GM08714 (cell line): Measurements from ENCODE around the gene TPM2.

Experiments used
- H3K4me3 ChIP-seq: fragments of 200-500 bp; sonication (Bioruptor generic); 2 replicates; pipeline ENCODE4 v1.5.1; 2014; ENCODE audit warnings: mild to moderate bottlenecking, low read length, inconsistent platforms
- ZNF274 ChIP-seq: IDR thresholded peaks from 2 replicates; pipeline ENCODE4 v1.6.1; 2012; ENCODE audit warnings: mild to moderate bottlenecking, low read depth, low read length

TPM2 gene

DNA sequence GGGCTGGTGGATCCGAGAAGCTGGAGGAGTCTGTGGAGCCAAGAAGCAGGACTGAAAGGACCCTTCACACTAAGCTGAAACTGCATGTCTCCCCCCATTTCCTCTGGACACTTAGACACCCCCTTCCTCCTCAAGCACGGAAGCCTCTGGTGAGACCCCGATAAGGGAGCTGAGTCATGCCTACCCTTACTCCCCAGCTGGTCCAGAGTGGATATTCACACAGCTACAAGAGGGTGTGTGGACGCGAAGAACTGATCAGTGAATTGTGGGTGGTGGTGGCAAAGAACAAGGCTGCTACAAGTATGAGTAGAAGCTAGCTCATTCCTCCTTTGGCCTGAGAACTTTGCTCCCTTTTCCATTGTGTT is 37.9 kb upstream of the TPM2 start:
- TF ChIP-seq ZNF274: no peak
- peak overlapping the region; percentile 72; the same call in 1 of the 2 replicates for H3K4me3 ChIP-seq

DNA sequence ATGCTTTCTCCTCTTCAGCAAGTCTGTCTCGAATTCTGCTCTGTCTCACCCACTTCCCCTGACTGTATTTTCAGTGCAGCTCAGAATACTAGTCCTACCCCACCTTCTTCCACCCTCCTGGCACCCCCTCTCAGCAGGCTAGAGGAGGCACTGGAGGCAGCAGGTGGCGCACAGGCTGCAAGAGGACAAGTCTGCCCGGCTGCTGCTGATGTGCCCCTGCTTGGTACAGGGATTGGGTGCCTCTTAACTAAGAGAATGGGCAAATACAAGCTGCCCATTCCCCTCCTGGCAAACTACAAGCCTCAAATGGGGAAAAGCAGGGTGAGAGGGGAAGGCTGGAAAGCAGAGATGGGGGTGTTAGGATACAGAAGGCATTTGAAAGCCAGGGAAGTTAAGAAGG is 37.2 kb upstream of the TPM2 start:
- TF ChIP-seq ZNF274: no peak
- H3K4me3 ChIP-seq: peak overlapping the region; percentile 72; the same call in 1 of the 2 replicates

DNA sequence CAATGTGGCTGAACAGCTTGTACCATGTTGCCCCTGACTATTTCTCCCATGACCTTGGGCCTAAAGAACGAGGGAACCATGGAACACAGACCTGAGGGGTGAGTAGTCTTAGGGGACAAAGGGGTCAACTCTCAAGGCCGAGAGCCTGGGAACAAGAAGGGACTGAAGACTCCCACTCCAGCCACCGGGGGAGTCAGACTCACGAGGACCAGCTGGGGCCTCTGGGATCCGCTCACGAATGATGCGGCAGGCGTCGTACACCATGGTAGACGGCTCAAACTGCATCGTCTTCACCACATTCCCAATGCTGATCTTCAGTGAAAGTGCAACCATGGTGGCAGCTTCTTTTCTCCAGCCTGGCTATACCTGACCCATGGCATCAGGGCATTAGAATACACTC is 35.6 kb upstream of the TPM2 start:
- no peak overlapping the region for H3K4me3 ChIP-seq

DNA sequence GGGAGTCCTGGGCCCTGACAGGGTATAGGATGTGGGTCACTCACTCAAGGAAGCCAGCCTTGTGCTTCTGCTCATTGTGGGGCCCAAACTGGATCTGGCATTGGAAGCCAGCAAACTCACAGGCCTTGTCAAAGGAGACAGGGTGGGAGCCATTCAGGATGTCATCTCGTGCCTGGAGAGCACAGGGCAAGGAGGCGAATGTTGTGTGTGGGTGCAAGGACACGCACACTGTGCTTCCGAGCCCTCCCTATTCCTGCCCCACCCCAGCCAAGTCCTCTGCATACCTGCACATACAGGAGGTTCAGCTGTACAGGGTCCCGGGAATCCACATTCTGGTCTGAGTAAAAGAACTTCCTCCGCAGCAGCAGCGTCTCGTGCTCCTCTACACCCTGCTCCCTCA is 34.2 kb upstream of the TPM2 start:
- H3K4me3 ChIP-seq: no peak overlapping the region

More for the DNA sequence above, 35.6 kb upstream of the TPM2 start:
- no peak for TF ChIP-seq ZNF274

DNA sequence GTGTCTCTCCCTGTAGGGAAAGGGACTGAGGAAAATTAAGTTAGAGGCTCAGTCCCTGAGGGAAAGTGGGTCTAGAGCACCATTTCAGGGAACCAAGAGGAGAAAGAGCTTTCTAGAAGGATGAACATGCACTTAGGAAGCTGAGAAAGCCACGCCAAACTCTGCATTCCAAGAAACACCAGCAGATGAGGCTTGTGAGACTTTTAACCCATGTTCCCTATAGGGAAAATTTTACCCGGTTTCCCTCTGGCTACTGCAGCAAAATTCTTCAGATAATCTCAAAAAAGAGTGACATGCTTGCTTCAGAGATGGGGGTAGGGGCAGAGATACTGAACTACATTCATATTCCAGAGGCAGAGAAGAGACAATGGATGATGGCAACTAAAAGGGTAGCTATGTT is 33.7 kb upstream of the TPM2 start:
- no peak for TF ChIP-seq ZNF274
- no peak overlapping the region for H3K4me3 ChIP-seq

More for the DNA sequence above, 34.2 kb upstream of the TPM2 start:
- no peak for TF ChIP-seq ZNF274

DNA sequence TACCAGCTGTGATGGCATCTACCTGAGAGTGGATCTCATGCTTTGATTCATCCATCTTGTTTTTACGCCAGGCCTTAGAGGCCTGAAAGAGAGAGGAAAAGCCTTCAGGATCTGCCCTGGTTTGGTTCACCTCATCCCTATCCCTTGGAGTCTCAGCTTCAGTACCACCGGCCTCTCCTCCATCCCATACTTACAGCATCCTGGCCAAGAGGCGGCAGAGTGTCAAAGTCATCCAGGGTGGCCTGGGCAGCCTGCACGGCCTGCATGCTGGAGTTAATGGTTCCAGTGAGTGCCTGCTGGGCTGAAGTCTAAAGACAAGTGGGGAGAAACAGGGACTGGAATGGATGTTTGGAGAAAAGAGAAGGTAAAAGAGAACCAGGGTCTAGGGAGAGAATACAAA is 29.8 kb upstream of the TPM2 start:
- H3K4me3 ChIP-seq: no peak overlapping the region
- TF ChIP-seq ZNF274: no peak

DNA sequence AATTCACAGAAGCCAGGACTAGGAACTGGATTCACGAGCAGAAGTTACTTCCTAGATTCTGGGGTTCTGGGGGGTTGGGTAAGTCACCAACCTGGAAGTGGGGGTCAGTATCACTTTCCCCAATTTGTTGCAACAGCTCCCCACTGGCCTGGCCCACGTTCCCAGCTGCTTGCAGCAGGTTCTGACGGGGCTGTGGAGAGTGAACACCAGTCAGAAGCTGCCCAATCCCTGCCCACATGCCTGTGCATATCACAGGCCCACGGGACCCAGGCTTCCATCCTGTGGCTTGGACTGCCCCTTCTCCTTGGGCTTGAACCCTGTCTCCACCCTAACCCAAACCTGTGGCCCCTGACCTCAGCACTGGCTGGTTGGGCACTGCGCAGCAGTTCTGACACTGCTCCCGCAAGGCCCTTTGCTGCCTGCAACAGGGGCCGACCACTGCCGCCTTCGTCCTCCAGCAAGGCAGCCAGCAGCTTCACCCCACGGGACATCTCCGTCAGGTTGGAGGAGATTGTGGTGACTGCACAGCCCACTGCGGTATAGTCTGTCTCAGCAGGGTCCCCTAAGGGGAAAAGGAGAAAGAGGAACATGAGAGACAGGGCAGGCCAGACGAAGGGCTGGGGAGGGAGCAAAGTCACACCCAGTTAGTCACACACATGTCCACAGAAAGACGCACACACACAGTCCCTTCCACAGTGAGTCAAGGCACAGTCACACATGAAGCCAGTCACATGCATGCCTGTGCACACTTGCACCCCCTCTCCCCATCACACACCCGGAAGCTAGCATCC is 29.2 kb upstream of the TPM2 start:
- TF ChIP-seq ZNF274: no peak
- H3K4me3 ChIP-seq: no peak overlapping the region

DNA sequence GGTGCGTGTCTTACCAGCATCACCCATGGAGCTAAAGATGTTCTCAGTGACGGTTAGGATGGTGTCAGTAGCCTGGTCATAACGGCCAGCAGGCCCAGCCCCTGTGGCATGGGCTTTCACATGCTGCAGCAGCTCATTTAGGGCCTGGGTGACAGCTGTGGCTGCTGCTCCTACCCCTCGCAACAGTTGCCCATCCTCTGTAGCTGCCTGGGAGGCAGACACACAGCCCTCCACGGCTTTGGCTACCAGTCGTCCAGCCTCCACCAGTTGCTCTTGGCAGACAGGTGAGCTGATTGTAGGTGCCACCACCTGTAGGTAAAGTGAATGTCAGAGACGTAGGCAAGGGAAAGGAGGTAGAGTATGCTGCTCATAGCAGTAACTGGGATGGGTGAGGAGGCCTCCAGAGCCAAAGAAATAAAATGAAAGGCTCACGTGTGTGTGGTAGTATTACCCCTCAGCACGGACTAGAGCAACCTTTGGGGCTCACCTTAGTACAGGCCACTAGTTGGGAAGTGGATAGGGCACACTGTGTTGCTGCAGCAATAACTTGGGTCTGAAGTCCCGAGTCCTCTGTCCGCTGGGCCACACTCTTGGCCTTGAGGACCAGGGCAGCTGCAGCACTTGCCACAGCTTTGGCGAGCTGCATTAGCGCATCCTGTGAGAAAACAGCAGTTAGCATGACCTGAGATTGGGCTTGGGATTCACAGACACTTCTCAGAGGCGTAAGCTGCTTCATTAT is 27.6 kb upstream of the TPM2 start:
- TF ChIP-seq ZNF274: no peak
- no peak overlapping the region for H3K4me3 ChIP-seq

DNA sequence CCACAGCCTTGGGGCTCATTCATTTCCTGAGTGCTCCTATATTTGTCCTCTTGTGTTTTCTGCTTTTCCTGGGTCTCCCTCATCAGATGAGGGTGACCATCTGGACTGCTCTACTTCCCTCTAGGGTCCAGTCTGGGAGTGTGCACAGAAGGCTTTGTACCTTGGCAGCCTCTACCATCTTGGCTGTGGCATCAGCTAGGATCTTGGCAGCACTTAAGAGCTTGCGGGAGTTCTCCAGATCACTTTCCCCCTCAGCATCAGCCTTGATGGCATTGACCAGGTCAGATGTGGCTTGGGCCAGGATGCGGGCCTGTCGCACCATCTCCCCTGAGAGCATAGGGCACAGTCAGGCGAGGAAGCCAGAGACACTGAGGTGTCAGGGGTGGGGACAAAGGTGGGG is 26.5 kb upstream of the TPM2 start:
- no peak for TF ChIP-seq ZNF274
- H3K4me3 ChIP-seq: no peak overlapping the region

DNA sequence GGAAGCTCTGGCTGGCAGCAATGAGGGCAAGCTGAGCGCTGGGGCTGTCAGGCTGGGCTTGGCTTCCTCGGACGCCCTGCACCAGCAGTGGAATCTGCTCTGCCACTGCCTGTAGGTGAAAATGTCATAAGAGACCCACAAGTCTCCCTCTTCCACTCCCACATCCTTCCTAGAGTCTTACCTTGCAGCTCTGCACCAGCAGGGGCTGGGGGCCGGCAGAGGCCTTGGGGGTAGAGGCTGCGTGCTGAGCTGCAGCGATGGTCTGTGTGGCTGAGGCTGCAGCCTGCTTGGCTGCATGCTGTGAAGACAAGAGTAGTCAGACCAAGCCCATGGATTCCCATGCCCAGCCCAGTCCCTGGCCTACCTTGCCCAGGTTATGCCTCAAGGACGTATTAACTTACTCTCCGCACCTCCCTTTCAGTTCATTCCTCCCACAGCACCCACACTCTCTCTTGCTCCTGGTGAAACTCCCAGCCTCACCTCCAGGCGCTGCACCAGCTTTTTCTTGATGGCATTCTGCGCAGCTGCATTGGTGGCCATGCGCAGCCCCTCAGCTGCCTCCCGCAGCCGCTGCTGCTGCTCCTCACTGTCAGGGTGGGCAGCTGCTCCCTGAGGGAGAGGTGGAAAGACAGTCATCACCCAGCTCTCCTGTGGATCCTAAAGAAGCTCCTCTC is 25.0 kb upstream of the TPM2 start:
- no peak overlapping the region for H3K4me3 ChIP-seq

DNA sequence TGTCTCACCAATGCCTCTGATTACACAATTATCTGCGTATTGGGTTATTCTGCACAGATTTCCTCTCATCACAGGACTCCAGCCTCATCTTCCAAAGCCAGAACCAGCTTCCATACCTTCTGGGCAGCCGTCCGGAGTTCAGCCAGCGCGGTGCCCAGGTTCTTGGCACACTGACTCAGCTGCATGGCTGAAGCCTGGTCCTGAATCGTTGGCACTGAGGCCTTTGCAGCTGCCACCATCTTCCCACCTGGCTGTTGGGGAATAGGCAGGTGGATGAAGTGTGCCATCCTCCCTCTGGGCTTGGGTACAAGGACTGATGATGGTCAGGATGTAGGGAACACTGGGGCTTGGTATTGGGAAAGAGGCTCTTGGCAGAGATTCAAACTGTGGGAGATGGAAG is 24.4 kb upstream of the TPM2 start:
- TF ChIP-seq ZNF274: no peak
- H3K4me3 ChIP-seq: no peak overlapping the region

More for the DNA sequence above, 25.0 kb upstream of the TPM2 start:
- no peak for TF ChIP-seq ZNF274

DNA sequence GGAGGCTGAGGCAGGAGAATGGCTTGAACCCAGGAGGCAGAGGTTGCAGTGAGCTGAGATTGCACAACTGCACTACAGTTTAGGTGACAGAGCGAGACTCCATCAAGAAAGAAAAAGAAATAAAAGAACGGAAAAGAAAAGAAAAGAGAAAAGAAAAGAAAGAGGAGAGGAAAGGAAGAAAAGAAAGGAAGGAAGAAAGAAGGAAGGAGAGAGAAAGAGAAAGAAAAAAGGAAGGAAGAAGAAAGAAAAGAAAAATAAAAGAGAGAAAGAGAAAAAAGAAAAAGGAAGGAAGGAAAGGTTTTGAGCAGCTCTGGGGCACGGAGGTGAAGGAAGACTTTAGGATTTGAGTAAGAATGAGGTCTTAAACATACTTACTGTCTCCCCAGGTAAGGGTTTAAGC is 23.9 kb upstream of the TPM2 start:
- H3K4me3 ChIP-seq: no peak overlapping the region
- no peak for TF ChIP-seq ZNF274

DNA sequence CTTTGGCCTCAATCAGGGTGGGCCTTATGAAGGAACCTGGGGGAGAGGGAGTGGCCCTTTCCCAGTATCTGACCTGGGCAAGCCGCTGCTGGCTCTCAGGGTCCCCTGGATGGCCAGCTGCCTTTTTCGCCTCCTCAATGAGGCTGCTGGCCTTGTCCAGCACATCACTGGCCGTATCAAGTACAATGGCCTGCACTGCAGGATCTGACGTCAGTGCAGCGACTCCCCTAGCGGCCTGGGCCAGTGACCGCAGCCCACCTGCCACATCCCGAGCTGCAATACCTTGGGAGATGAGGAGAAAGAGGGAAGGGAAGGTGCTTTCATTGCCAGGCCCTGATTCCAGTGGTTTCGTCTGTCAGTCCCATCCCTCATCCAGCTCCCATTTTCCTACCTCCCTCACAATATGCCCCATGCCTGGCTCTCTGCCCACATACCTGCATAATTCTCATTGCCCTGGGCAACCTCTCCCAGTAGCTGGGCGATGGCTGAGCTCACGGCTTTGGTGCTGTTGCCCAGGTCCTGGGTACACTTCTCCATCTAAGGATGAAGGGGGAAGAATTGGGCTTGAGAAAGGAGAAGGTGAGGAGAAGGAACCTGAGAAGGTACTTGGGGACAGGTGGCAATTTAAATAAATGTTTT is 23.2 kb upstream of the TPM2 start:
- TF ChIP-seq ZNF274: no peak
- H3K4me3 ChIP-seq: no peak overlapping the region

DNA sequence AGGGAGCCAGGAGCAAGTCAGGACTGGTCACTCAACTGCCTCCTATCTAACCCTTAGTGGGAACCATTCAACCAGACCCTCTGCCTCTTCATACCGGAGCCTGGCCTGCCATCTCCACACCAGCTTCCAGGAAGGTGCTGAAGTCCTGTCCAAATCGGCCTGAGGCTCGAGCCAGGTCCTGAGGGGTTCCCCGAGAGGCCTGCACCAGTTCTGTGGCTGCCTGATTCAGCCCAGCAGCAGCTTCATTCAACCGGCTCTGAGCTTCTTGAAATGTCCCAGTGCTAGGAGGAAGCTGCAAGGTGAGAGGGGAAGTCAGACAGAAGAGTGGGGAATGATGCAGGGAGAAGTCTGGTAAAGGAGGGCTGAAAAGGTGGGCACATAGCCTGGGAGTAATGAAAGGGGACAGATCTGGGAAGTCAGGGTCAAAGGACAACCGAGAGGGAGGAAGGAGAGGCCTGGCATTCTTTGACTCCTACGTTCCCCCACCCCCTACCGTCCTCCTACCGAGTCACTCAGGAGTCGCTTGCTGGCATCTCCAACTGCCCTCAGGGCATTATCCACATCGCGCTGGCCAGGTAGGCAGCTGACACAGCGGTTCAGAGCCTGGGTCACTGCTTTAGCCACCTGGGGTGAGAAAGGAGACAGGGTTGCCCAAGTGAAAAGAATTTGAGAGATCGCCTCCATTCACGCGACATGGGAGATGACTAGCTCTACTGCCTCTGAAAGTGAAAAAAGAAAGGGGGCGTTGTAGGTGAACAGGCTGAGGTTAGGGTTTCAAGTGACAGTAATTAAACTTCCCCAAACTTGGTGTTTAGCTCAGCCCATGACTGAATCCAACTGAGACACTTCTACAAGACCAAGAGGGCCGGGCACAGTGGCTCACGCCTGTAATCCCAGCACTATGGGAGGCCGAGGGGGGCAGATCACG is 22.0 kb upstream of the TPM2 start:
- no peak for TF ChIP-seq ZNF274
- no peak overlapping the region for H3K4me3 ChIP-seq
